SU-DHL-6 (cell line): ENCODE data around the gene SOCS1.

Source experiments
- CTCF ChIP-seq: fragments of 200-600 bp; sonication (generic); IDR thresholded peaks from one replicate; pipeline ENCODE4 v1.5.1; 2017; ENCODE audit warnings: antibody characterized with exemption, mild to moderate bottlenecking, low read length, moderate library complexity; ENCODE audit not compliant: insufficient read depth, poor library complexity, severe bottlenecking
- EZH2phosphoT487 ChIP-seq: fragments of 200-600 bp; sonication (generic), shearing (Covaris generic); conservative IDR thresholded peaks from 2 replicates; pipeline ENCODE4 v1.6.1; 2018; ENCODE audit warnings: mild to moderate bottlenecking, antibody characterized with exemption, low read length, moderate library complexity, mixed read lengths

DNA sequence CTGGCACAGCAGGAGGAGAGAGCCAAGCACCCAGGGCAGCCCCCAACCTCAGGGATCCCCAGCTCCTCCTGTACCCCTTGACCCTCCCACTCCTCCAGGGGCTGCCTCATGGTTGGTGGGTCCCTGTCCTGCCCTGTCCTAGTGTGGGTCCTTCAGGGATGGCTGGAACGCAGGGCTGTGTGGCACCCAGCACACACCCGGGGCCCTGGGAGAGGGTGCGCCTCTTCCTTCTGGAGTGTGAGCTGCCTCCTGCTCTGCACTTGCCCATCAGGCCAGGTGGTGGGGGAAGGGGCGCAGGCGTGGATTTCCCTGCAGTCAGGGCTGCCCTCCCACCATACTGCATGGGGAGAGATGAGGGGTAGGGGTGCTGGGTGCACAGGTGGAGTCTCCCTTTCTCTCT, 42.6 kb downstream of the SOCS1 start:
- TF ChIP-seq CTCF (no peak), EZH2phosphoT487 (no peak)
